Thymus (tissue), 11 donors: Measurements from ENCODE around the gene NUPR1. TPM values are rescaled to one million over a fixed set of nuclear protein-coding genes. Genes with fewer than 3 reads are reported as not detected.
"Not testable (repeated sequence)": the region's sequence is repeated elsewhere in the genome, so short reads cannot be mapped to it uniquely, and the experiment has no call there.

ENCODE experiments used
- DNase-seq, 9 donors: peaks; one replicate each; pipeline ENCODE4 v3.0.0-alpha.2; 2013; ENCODE audit warnings: low spot score in 9 of 9, low read depth in 6 of 9, missing footprints in 1 of 9
- H3K27ac ChIP-seq, 2 donors: one replicate each; pipeline ENCODE4 v1.5.1; 2013; ENCODE audit warnings: control low read depth in 1 of 2, low read depth in 1 of 2, low read length in 1 of 2, mild to moderate bottlenecking in 1 of 2, moderate library complexity in 1 of 2
- H3K27me3 ChIP-seq, 2 donors: one replicate each; pipeline ENCODE4 v1.5.1; 2013; ENCODE audit warnings: low read length in 1 of 2; ENCODE audit not compliant: control insufficient read depth in 2 of 2, insufficient read depth in 1 of 2
- H3K36me3 ChIP-seq, 2 donors: one replicate each; pipeline ENCODE4 v1.5.1; 2013; ENCODE audit warnings: low read length in 1 of 2, mild to moderate bottlenecking in 1 of 2, moderate library complexity in 1 of 2; ENCODE audit not compliant: control insufficient read depth in 2 of 2, insufficient read depth in 2 of 2
- H3K4me1 ChIP-seq, 2 donors: one replicate each; pipeline ENCODE4 v1.5.1; 2013; ENCODE audit warnings: low read length in 2 of 2; ENCODE audit not compliant: control insufficient read depth in 2 of 2, insufficient read depth in 2 of 2
- H3K4me3 ChIP-seq, 2 donors: one replicate each; pipeline ENCODE4 v1.5.1; 2013; ENCODE audit warnings: low read length in 2 of 2, control low read depth in 1 of 2, mild to moderate bottlenecking in 1 of 2
- H3K9me3 ChIP-seq, 2 donors: one replicate each; pipeline ENCODE4 v1.5.1; 2013; ENCODE audit warnings: low read length in 1 of 2, mild to moderate bottlenecking in 1 of 2; ENCODE audit not compliant: control insufficient read depth in 2 of 2, insufficient read depth in 1 of 2
- WGBS: extraction: QIAGEN DNeasy Blood & Tissue Kit; methylation state at CpG from one replicate; pipeline ENCODE4 v1.1.7; 2013; 5-methylcytosine and 5-hydroxymethylcytosine counted together
- polyA plus RNA-seq: library from polyadenylated mRNA; stranded (reverse); fragments of 200-250 nt; gene quantifications from one replicate; pipeline ENCODE4 v1.2.3, GENCODE V29; 2013
- total RNA-seq: library from RNA; stranded (reverse); fragments of 120-200 nt; gene quantifications from one replicate; pipeline ENCODE4 v1.2.4, GENCODE V29; 2013
- donor health status: healthy.

NUPR1 gene
- total and polyA plus RNA-seq, 2 donors = 29.6 to 294 TPM

- H3K27me3 ChIP-seq = no peaks in the 10 kb centered on the region
- no peak overlapping the region for H3K27ac ChIP-seq
- H3K4me1 ChIP-seq = peaks cover 0 to 7% of the 10 kb centered on the region in 2 donors
- H3K9me3 ChIP-seq = no peaks in the 10 kb centered on the region
- DNase-seq = no peak
- 96% methylated on average over 5 of the region's 5 CpGs for WGBS
- H3K4me3 ChIP-seq = no peak overlapping the region
- no peaks in the 10 kb centered on the region for H3K36me3 ChIP-seq
These were observed 5.7 kb downstream of the NUPR1 start for GRCh38 chr16:28532940-28533647.

- Histone ChIP-seq H3K9me3 (no peaks in the 10 kb centered on the region), H3K4me3 (no peak overlapping the region), H3K4me1 (peaks cover 0 to 4% of the 10 kb centered on the region in 2 donors), H3K27ac (no peak overlapping the region), H3K27me3 (no peaks in the 10 kb centered on the region), H3K36me3 (no peaks in the 10 kb centered on the region)
- DNase-seq = no peak
- 94% methylated on average over 9 of the region's 9 CpGs for WGBS
These were observed 6.7 kb downstream of the NUPR1 start for GRCh38 chr16:28531777-28532744.

GRCh38 chr16:28529124-28529523, 9.7 kb downstream of the NUPR1 start:
- H3K9me3 ChIP-seq = no peaks in the 10 kb centered on the region
- no peak overlapping the region for H3K27ac ChIP-seq
- no peak for DNase-seq
- H3K36me3 ChIP-seq = no peaks in the 10 kb centered on the region
- no peaks in the 10 kb centered on the region for H3K4me1 ChIP-seq
- H3K4me3 ChIP-seq = no peak overlapping the region
- H3K27me3 ChIP-seq = no peaks in the 10 kb centered on the region

DNA sequence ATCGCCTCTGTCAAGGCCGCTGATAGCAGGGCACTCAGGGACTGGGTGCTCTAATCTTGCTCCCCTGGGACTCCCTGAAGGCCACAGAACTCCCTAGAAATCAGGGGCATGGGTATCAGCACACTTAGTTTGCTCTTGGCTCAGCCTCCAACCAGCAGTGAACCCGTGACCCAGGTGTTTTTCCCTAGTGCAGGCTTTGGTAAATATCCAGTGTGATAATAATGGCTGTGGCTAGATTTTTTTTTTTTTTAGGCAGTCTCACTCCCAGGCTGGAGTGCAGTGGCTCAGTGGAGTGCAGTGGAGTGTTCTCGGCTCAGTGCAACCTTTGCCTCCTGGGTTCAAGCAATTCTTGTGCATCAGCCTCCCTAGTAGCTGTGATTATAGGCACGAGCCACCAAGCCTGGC, 10.3 kb downstream of the NUPR1 start:
- Histone ChIP-seq H3K4me3 (no peak overlapping the region), H3K9me3 (no peaks in the 10 kb centered on the region), H3K27me3 (no peaks in the 10 kb centered on the region), H3K4me1 (no peaks in the 10 kb centered on the region), H3K27ac (no peak overlapping the region), H3K36me3 (no peaks in the 10 kb centered on the region)
- DNase-seq = no peak
- 96% methylated on average over 5 of the region's 5 CpGs for WGBS

DNA sequence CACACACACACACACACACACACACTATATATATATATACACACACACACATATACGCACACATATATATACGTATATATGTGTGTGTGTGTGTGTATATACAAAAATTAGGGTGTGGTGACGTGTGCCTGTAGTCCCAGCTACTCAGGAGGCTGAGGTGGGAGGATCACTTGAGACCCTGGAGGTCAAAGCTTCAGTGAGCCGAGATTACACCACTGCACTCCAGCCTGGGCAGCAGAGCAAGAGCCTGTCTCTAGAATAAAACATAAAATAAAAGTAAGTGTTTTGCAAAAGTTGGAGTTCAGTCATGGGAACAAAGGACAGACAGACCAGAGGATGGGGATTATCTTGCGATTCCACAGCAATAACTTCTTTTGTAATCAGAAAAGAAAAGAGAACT, 10.8 kb downstream of the NUPR1 start:
- H3K9me3 ChIP-seq = no peaks in the 10 kb centered on the region

GRCh38 chr16:28527100-28527785, 11.5 kb downstream of the NUPR1 start:
- not testable (repeated sequence) for H3K36me3 ChIP-seq, H3K4me3 ChIP-seq, H3K4me1 ChIP-seq, H3K27ac ChIP-seq, H3K27me3 ChIP-seq, H3K9me3 ChIP-seq, DNase-seq
- 95% methylated on average over 7 of the region's 7 CpGs for WGBS

More for the DNA sequence above, 10.8 kb downstream of the NUPR1 start:
- Histone ChIP-seq H3K27ac (no peak overlapping the region), H3K27me3 (no peaks in the 10 kb centered on the region), H3K4me1 (no peaks in the 10 kb centered on the region), H3K4me3 (no peak overlapping the region), H3K36me3 (no peaks in the 10 kb centered on the region)
- 93% methylated on average over 5 of the region's 5 CpGs for WGBS
- DNase-seq = no peak

DNA sequence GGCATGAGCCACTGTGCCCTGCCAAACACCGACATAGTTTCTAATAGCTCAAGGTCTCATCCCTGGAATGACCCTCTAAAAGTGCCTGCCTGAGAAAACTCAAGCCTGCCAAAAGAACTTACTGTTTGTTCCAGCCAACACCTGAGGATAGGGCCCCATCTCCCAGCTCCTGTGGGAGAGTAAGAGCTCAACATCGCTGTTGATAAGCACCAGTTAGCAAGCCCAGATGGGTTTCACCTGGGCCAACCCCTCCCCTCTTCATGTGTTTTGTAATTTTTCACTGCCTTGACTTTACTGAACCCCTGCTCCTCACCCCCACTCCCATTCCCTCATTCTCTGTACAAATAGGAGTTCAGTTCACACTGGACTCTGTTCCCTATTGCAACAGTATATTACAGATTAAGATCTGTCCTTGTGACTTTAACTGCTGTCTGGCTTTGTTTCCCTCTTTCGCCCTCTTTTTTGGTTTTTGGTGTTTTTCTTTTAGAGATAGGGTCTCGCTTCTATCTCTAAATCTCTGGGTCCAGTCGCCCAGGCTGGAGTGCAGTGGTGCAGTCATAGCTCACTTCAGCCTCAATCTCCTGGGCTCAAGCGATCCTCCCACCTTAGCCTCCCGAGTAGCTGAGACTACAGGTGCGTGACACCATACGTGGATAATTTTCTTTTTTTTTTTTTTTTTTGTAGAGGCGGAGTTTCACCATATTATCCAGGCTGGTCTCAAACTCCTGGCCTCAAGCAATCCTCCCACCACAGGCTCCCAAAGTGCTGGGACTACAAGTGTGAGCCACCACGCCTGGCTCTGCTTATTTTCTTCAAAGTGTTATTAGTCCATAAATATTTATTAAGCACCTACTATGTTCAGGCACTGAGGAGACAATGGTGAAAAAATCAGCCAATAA, 12.3 kb downstream of the NUPR1 start:
- no peak for DNase-seq
- no peak overlapping the region for H3K4me3 ChIP-seq
- no peaks in the 10 kb centered on the region for H3K36me3 ChIP-seq
- WGBS = 97% methylated on average over 11 of the region's 11 CpGs
- H3K4me1 ChIP-seq = no peaks in the 10 kb centered on the region
- H3K27ac ChIP-seq = no peak overlapping the region
- H3K9me3 ChIP-seq = no peaks in the 10 kb centered on the region
- no peaks in the 10 kb centered on the region for H3K27me3 ChIP-seq

DNA sequence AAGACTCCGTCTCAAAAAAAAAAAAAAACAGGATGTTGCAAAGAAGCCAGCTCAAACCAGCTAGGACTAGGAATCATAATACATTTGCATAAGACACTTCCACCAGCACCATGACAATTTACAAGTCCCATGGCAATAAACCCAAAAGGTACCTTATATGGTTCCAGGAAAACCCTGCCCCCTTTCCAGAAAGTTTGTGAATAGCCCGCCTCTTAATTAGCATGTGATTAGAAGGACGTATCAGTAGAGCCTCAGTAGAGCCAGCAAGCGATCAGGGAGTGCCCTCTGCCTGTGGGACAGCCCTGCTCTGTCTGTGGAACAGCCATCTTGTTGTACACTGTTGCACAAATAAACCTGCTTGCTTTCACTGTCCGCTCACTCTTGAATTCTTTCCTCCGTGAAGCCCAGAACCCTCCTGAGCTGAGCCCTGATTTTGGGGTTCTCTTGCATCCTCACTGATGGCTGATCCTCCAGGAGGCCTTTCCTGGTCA, 14.0 kb downstream of the NUPR1 start:
- no peaks in the 10 kb centered on the region for H3K36me3 ChIP-seq
- DNase-seq = no peak
- no peak overlapping the region for H3K4me3 ChIP-seq
- no peak overlapping the region for H3K27ac ChIP-seq
- H3K9me3 ChIP-seq = no peaks in the 10 kb centered on the region
- H3K27me3 ChIP-seq = no peaks in the 10 kb centered on the region
- no peaks in the 10 kb centered on the region for H3K4me1 ChIP-seq
- 88% methylated on average over 6 of the region's 6 CpGs for WGBS
